CD14-positive monocyte (primary cell): ENCODE results near the gene ABCA3. TPM values are rescaled to one million over a fixed set of nuclear protein-coding genes. Genes with fewer than 3 reads are reported as not detected.
"Not testable (repeated sequence)": the region's sequence is repeated elsewhere in the genome, so short reads cannot be mapped to it uniquely, and the experiment has no call there.

ENCODE experiments used
- DNase-seq, 3 donors: peaks; one replicate each; pipeline ENCODE4 v3.0.0-alpha.2; 2011 to 2022
- H2AFZ ChIP-seq: 2 replicates; pipeline ENCODE4 v1.6.0; 2012; ENCODE audit warnings: mild to moderate bottlenecking, low read depth, low read length, inconsistent platforms; ENCODE audit not compliant: insufficient read depth, poor library complexity, severe bottlenecking
- H3K27ac ChIP-seq, 2 donors: 1 replicate in 1 of 2; 2 replicates in 1 of 2; pipeline ENCODE4 v1.5.1; 2012 to 2013; ENCODE audit warnings: low read length in 2 of 2, control low read depth in 1 of 2, inconsistent platforms in 1 of 2, low read depth in 1 of 2, mild to moderate bottlenecking in 1 of 2
- H3K27me3 ChIP-seq, 2 donors: one replicate each; pipeline versions ENCODE4 v1.6.0 to v1.6.1; 2011 to 2013; ENCODE audit warnings: low read length in 2 of 2; ENCODE audit not compliant: control insufficient read depth in 2 of 2, insufficient read depth in 2 of 2
- H3K36me3 ChIP-seq, 2 donors: replicated peaks in 1 of 2; 1 replicate in 1 of 2; 2 replicates in 1 of 2; pipeline versions ENCODE4 v1.5.1 to v1.6.1; 2012 to 2013; ENCODE audit warnings: low read length in 2 of 2, control low read depth in 1 of 2, inconsistent platforms in 1 of 2, mild to moderate bottlenecking in 1 of 2; ENCODE audit not compliant: insufficient read depth in 2 of 2, control insufficient read depth in 1 of 2
- H3K4me1 ChIP-seq, 2 donors: 1 replicate in 1 of 2; 2 replicates in 1 of 2; pipeline versions ENCODE4 v1.5.1 to v1.6.1; 2012 to 2013; ENCODE audit warnings: low read length in 2 of 2, control low read depth in 1 of 2, inconsistent platforms in 1 of 2, mild to moderate bottlenecking in 1 of 2, moderate library complexity in 1 of 2; ENCODE audit not compliant: insufficient read depth in 2 of 2, control insufficient read depth in 1 of 2
- H3K4me2 ChIP-seq: replicated peaks from 2 replicates; pipeline ENCODE3; 2012; ENCODE audit warnings: low read length, moderate library complexity, mild to moderate bottlenecking; ENCODE audit not compliant: poor library complexity, severe bottlenecking; ENCODE audit errors: extremely low read depth
- H3K4me3 ChIP-seq, 3 experiments: fragments of 200-600 bp in 1 of 3; sonication (generic) in 1 of 3; replicated peaks in 1 of 3; 1 replicate in 2 of 3; 2 replicates in 1 of 3; pipeline ENCODE4 v1.5.1; 2011 to 2013; ENCODE audit warnings: low read length in 3 of 3, mild to moderate bottlenecking in 3 of 3, control low read depth in 2 of 3, low read depth in 2 of 3, inconsistent platforms in 1 of 3, moderate library complexity in 1 of 3
- H3K79me2 ChIP-seq: 2 replicates; pipeline ENCODE4 v1.6.0; 2012; ENCODE audit warnings: mild to moderate bottlenecking, control low read depth, inconsistent platforms, low read length, moderate library complexity; ENCODE audit not compliant: insufficient read depth
- H3K9ac ChIP-seq: 2 replicates; pipeline ENCODE4 v1.6.0; 2017; ENCODE audit warnings: low read length, mild to moderate bottlenecking; ENCODE audit not compliant: insufficient read depth, poor library complexity, severe bottlenecking
- H3K9me3 ChIP-seq, 2 donors: replicated peaks in 1 of 2; 1 replicate in 1 of 2; 2 replicates in 1 of 2; pipeline versions ENCODE4 v1.5.1 to v1.6.1; 2012 to 2013; ENCODE audit warnings: low read length in 2 of 2, control low read depth in 1 of 2; ENCODE audit not compliant: control insufficient read depth in 1 of 2, insufficient read depth in 1 of 2
- H4K20me1 ChIP-seq: 2 replicates; pipeline ENCODE4 v1.6.0; 2012; ENCODE audit warnings: mild to moderate bottlenecking, low read length, control low read depth, moderate library complexity; ENCODE audit not compliant: insufficient read depth
- H3K27ac Mint-ChIP-seq, 7 donors: one replicate each; pipeline ENCODE4 v1.8.0; 2020; ENCODE audit warnings: mild to moderate bottlenecking in 7 of 7, mixed read lengths in 7 of 7, moderate library complexity in 6 of 7, inconsistent platforms in 2 of 7
- H3K27me3 Mint-ChIP-seq, 3 donors: one replicate each; pipeline ENCODE4 v1.8.0; 2021 to 2022; ENCODE audit warnings: low read depth in 3 of 3, mild to moderate bottlenecking in 3 of 3, mixed read lengths in 3 of 3, moderate library complexity in 3 of 3, inconsistent platforms in 1 of 3
- H3K36me3 Mint-ChIP-seq, 2 donors: one replicate each; pipeline ENCODE4 v1.8.0; 2020; ENCODE audit warnings: mixed read lengths in 2 of 2, inconsistent platforms in 1 of 2, mild to moderate bottlenecking in 1 of 2
- H3K4me1 Mint-ChIP-seq: one replicate; pipeline ENCODE4 v1.8.0; 2020; ENCODE audit warnings: mild to moderate bottlenecking, mixed read lengths
- H3K4me3 Mint-ChIP-seq, 2 donors: one replicate each; pipeline ENCODE4 v1.8.0; 2020; ENCODE audit warnings: mild to moderate bottlenecking in 2 of 2, mixed read lengths in 2 of 2, moderate library complexity in 1 of 2
- H3K9me3 Mint-ChIP-seq, 7 donors: one replicate each; pipeline ENCODE4 v1.8.0; 2020 to 2022; ENCODE audit warnings: mixed read lengths in 7 of 7, mild to moderate bottlenecking in 6 of 7, moderate library complexity in 6 of 7, inconsistent platforms in 2 of 7
- CTCF ChIP-seq: fragments of 200-600 bp; IDR thresholded peaks from one replicate; pipeline ENCODE4 v1.8.0; 2022; ENCODE audit warnings: antibody characterized with exemption, mild to moderate bottlenecking
- WGBS: methylation state at CpG from one replicate; pipeline ENCODE4 v1.1.5; 2013; ENCODE audit warnings: missing lambda C conversion rate; ENCODE audit not compliant: insufficient coverage; 5-methylcytosine and 5-hydroxymethylcytosine counted together
- intact Hi-C, 2 donors: fragments of 100-400 bp; cut with micrococcal nuclease; formaldehyde crosslinking; loops; one replicate each; pipeline versions ENCODE4 v1.15.0 to v1.15.1; 2023
- polyA plus RNA-seq, 3 donors: library from polyadenylated mRNA; depleted of rRNA in 1 of 3; unstranded in 2 of 3; stranded (reverse) in 1 of 3; fragments of 300-500 nt in 2 of 3; fragments of >200 nt in 1 of 3; fragmentation: Illumina TruSeq in 2 of 3; gene quantifications; 1 replicate in 2 of 3; 2 replicates in 1 of 3; pipeline ENCODE4 v1.2.3, GENCODE V29; 2012 to 2021

Gene ABCA3
- polyA plus RNA-seq, 3 donors = 0.06 to 1.2 (median 0.68) TPM

- DNase-seq = no peak
- Histone ChIP-seq H3K4me2 (no peak overlapping the region), H3K9me3 (no peaks in the 10 kb centered on the region), H3K79me2 (no peaks in the 10 kb centered on the region), H4K20me1 (peaks cover 8% of the 10 kb centered on the region), H3K9ac (no peak overlapping the region), H3K4me3 (no peak overlapping the region), H3K27me3 (peaks cover 0 to 8% of the 10 kb centered on the region in 2 donors), H2AFZ (no peak overlapping the region), H3K36me3 (peaks cover 47 to 55% of the 10 kb centered on the region in 2 donors), H3K4me1 (no peaks in the 10 kb centered on the region), H3K27ac (no peak overlapping the region)
- H3K4me3 Mint-ChIP-seq = no peak overlapping the region
- TF ChIP-seq CTCF = no peak
- H3K27me3 Mint-ChIP-seq = peaks cover 11 to 14% (median 11%) of the 10 kb centered on the region in 3 donors
- H3K9me3 Mint-ChIP-seq = peaks cover 0 to 3% (median 0%) of the 10 kb centered on the region in 7 donors
- peaks cover 42 to 74% of the 10 kb centered on the region in 2 donors for H3K36me3 Mint-ChIP-seq
- no peak overlapping the region for H3K27ac Mint-ChIP-seq
- intact Hi-C loops = loop anchor here in 1 of 2 donors (10.0 kb wide), 1 partner anchor 238 kb away; the partner anchor contains the start of gene ZNF598
- peaks cover 3% of the 10 kb centered on the region for H3K4me1 Mint-ChIP-seq
- WGBS = 98% methylated on average over 19 of the region's 19 CpGs
Observed at GRCh38 chr16:2243031-2243528, 97.4 kb downstream of the ABCA3 start.

GRCh38 chr16:2242598-2242997 lies 97.9 kb downstream of the ABCA3 start:
- no peak overlapping the region for H3K9ac ChIP-seq
- H4K20me1 ChIP-seq = peaks cover 12% of the 10 kb centered on the region
- H2AFZ ChIP-seq = no peak overlapping the region
- no peak for TF ChIP-seq CTCF
- Mint-ChIP-seq H3K36me3 (peaks cover 42 to 72% of the 10 kb centered on the region in 2 donors), H3K27ac (peak overlapping the region in 1 of 7 donors; percentile 54), H3K4me1 (peaks cover 3% of the 10 kb centered on the region), H3K9me3 (peaks cover 0 to 3% (median 0%) of the 10 kb centered on the region in 7 donors), H3K27me3 (peaks cover 12 to 19% (median 14%) of the 10 kb centered on the region in 3 donors), H3K4me3 (no peak overlapping the region)
- H3K79me2 ChIP-seq = no peaks in the 10 kb centered on the region
- H3K4me3 ChIP-seq = no peak overlapping the region
- 82% methylated on average over 11 of the region's 11 CpGs for WGBS
- peaks cover 47 to 55% of the 10 kb centered on the region in 2 donors for H3K36me3 ChIP-seq
- H3K27me3 ChIP-seq = peaks cover 5 to 13% of the 10 kb centered on the region in 2 donors
- intact Hi-C loops = loop anchor here in 1 of 2 donors (10.0 kb wide), 1 partner anchor 238 kb away; the partner anchor contains the start of gene ZNF598
- H3K4me2 ChIP-seq = no peak overlapping the region
- H3K9me3 ChIP-seq = no peaks in the 10 kb centered on the region
- H3K27ac ChIP-seq = no peak overlapping the region
- DNase-seq = no peak
- no peaks in the 10 kb centered on the region for H3K4me1 ChIP-seq

- H3K9me3 Mint-ChIP-seq, DNase-seq, H3K27ac ChIP-seq, H3K9me3 ChIP-seq, H2AFZ ChIP-seq, H3K4me1 Mint-ChIP-seq, H3K4me3 ChIP-seq, H3K4me3 Mint-ChIP-seq, H3K79me2 ChIP-seq, H3K4me1 ChIP-seq, H3K4me2 ChIP-seq, H3K27ac Mint-ChIP-seq, H3K9ac ChIP-seq: not testable (repeated sequence)
- peaks cover 22% of the 10 kb centered on the region for H4K20me1 ChIP-seq
- peaks cover 36 to 61% of the 10 kb centered on the region in 2 donors for H3K36me3 Mint-ChIP-seq
- peaks cover 30 to 42% (median 33%) of the 10 kb centered on the region in 3 donors for H3K27me3 Mint-ChIP-seq
- whole genome bisulfite sequencing = 92% methylated on average over 4 of the region's 9 CpGs
- H3K27me3 ChIP-seq = peaks cover 18 to 36% of the 10 kb centered on the region in 2 donors
- intact Hi-C loops = loop anchor here in 1 of 2 donors (10.0 kb wide), 1 partner anchor 236 kb away; the partner anchor contains the start of gene ZNF598
- peaks cover 35 to 44% of the 10 kb centered on the region in 2 donors for H3K36me3 ChIP-seq
Observed at GRCh38 chr16:2240331-2240730, 100.2 kb downstream of the ABCA3 start.
